NCI-H524 treated with DMSO at 0.1 percent for 48 hours (cell line): ENCODE results near the gene HTRA2.

ENCODE experiments used
- DNase-seq: peaks from one replicate; lab custom pipeline; 2025; lab: John Stamatoyannopoulos, UW

HTRA2 gene

GRCh38 chr2:74515981-74516633 lies 13.6 kb upstream of the HTRA2 start:
- DNase-seq = no peak

GRCh38 chr2:74516650-74517049 lies 13.1 kb upstream of the HTRA2 start:
- DNase-seq = no peak

DNA sequence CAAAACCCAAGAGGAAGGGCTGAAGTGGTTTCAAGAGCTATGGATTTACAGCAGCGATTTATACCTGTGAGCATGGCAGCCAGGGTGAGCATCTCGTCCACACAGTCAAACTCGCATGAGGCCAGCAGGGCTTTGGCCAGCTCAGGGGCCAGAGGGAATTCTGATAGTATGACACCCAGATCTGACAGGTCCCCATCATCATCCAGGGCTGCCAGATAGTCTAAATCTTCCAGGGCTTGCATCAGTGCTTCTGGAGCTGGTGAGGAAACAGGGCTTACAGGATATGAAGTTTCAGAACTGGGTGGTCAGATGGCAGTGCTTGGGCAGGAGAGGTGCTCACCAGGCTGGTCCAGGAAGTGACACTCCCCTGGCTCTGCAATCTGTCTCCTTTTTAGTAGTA lies 7.2 kb upstream of the HTRA2 start:
- no peak for DNase-seq

DNA sequence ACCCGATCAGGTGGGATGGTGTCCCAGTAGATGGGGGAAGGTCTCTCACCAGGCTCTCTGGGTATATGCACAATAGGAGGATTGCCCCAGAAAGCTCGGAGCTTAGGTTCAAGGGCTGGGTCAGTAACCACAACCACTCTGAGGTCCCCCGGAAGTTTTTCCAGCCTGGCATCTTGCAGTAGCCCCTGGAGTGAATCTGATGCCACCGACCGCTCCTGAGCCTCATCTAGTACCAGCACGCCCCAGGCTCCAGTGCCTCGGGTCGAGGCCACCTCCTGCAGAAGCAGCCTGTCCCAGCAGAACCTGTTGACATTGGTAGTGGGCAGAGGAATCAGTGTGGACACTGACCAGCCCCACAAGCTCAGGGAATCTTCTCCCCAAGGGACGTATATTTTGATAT lies 5.7 kb upstream of the HTRA2 start:
- no peak for DNase-seq

- DNase-seq = no peak
Measured at GRCh38 chr2:74524955-74525716, 4.6 kb upstream of the HTRA2 start.

DNA sequence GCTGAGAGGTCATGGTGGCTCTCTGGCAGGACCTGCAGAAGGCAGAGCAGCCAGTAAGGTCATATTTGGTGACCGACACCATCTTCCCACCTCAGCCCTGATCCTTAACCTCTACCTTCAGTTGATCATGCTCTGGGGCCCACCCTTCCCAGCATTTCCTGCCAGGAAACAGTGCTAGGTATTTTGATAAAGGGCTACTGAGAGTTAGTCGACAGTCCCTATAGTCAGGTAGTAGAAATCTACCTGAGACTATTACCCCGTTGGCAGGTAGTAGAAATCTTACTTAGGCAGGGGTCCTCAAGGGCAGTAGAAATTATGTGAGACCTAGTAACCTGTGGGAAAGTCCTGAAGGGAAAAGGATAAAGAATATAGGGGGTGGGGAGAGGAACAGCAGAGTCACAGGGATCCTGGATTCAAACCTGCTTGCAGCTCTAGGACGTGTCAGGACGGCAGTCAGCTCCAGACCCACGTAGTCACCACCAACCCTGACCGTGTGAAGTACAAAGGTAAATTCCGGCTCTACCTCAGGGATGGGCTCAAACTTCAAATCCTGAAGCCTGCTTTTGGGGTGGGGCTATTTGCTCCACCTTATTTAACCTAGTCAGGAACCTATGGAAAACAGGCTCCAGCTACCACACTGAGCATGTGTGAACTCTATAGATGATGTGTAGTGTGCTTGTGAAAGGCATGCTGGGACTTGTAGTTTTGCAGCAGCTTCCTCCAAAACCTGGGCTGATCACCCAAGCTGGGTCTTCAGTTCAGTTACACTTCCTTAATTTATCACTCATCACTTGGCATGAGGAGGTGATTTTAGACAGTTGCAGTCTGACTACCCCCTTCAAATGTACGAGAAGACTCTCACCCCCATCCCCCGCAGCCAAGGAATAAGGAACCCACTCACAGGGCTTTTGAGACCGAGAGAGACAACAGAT lies 3.8 kb upstream of the HTRA2 start, which contains the start of gene DQX1:
Gene DQX1, minus strand, starts transcription at position 515 of the 932 bp plus-strand sequence. Its CDS starts 502 bp downstream, at position 13.
- no peak for DNase-seq

DNA sequence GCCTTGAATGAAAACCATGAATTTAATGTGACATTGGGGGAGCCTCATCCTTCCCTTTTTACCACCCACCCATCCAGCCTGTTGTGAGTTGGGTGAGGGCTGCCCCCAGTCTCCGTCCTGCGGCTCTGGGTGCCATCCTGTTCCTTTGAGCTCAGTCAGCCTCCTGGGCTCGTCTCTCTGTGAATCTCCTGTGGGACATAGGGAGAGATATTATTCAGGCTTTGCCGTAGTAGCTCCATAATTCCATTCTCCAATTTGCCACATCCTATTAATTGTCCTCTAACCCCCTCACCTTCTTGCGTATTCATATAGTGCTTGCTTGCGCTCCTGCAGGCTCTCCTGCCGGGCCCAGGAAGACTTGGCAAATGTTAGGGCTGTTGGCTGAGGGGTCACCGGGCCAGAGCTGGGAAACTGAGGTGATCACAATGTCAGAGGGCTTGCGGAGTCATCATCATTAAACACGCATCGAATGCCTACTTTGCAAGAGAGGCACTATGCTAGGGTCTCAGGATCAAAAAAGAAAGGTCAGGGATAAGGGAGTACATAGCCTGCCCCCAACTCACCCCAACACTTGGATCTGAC lies 3.0 kb upstream of the HTRA2 start:
- DNase-seq = no peak

DNA sequence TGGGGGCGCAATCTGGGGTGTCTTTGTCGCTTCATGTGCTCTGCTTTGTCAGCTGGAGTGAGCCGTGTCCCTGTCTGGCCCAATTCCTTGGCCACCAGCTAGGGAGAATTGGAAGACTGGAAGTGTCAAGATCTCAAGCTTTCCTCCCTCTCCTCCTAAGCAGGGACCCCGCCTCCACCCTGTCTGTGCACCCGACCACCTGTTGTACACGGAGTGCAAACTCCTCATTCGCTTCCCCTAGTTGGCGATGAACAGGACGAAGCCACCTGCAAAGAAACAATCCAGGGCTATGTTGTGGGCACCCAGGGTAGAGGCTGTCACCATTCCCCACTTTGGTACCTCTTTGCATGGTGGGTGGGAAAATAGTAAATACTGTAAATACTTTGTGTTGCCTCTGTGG lies 2.0 kb upstream of the HTRA2 start:
- DNase-seq = no peak

DNA sequence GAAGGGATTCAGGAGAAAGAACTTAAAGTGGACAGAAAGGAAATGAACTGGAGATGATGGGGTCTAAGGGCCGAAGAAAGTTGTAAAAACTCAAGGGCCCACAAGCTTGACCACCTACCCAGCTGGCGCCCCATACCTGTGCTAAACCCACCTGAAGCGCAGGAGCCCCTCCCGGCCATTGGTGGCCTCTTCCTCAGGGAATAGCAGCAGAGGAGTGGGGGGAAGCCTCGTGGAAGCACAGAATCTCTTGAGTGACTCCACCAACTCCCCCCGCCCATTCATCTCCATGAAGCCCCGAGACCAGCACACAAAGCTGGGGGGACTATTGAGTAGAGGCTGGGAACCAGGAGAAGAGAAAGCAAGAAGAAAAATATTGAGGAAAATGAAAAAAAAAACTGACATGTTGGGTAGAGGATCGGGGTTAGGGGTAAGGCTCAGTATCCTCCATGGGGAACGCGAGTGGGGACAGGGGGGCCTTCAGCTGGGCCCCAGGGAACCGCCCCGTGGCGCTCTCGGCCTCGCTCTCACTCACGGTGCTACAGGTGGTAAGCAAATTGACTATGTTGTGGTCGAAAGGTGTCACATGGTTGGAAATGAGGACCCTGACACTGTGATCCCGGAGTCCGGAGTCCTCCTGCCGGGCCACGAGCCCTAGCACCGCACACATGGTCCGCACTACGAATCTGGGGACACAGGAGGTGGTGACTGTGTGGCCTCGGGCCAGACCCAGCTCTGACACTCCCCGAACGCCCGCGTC lies 955 bp upstream of the HTRA2 start:
- DNase-seq = no peak

DNA sequence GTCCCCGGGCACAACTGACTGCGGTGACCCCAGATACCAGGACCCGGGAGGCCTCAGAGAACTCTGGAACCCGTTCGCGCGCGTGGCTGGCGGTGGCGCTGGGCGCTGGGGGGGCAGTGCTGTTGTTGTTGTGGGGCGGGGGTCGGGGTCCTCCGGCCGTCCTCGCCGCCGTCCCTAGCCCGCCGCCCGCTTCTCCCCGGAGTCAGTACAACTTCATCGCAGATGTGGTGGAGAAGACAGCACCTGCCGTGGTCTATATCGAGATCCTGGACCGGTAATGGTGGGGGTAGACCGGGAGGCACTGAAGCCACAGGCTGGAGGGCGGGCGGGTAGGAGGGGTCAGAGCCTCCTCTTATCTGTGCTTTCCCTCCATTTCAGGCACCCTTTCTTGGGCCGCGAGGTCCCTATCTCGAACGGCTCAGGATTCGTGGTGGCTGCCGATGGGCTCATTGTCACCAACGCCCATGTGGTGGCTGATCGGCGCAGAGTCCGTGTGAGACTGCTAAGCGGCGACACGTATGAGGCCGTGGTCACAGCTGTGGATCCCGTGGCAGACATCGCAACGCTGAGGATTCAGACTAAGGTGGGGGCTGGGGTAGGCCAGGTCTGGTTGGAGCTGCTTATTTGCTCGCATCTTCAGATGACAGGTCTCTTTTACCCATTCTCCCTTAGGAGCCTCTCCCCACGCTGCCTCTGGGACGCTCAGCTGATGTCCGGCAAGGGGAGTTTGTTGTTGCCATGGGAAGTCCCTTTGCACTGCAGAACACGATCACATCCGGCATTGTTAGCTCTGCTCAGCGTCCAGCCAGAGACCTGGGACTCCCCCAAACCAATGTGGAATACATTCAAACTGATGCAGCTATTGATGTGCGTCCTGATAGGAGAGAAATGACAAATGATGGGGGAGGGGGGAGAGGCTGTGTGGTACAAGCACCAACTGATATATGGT lies 780 bp downstream of the HTRA2 start:
- DNase-seq = no peak

DNA sequence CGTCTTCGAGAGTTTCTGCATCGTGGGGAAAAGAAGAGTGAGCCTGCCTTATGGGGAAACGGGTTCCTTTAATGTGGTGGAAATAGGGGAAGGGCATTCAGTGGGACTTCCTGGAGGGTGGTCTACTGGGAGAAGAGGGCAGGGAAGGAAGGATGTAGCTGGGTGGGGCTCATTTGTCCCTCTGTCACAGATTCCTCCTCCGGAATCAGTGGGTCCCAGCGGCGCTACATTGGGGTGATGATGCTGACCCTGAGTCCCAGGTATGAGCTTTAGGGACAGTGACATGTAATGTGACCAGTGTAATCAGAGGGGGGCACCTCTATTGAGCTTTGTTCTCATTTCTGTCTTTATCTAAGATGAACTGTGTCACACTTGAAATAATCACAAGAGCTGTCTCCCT lies 1.9 kb downstream of the HTRA2 start:
- DNase-seq = no peak

- DNase-seq = no peak
Measured at GRCh38 chr2:74532222-74532621, 2.5 kb downstream of the HTRA2 start.

GRCh38 chr2:74533464-74533863 lies 3.7 kb downstream of the HTRA2 start:
- DNase-seq = no peak

GRCh38 chr2:74534411-74534810 lies 4.7 kb downstream of the HTRA2 start:
- DNase-seq = no peak

GRCh38 chr2:74535440-74535965 lies 5.8 kb downstream of the HTRA2 start:
- DNase-seq = no peak

DNA sequence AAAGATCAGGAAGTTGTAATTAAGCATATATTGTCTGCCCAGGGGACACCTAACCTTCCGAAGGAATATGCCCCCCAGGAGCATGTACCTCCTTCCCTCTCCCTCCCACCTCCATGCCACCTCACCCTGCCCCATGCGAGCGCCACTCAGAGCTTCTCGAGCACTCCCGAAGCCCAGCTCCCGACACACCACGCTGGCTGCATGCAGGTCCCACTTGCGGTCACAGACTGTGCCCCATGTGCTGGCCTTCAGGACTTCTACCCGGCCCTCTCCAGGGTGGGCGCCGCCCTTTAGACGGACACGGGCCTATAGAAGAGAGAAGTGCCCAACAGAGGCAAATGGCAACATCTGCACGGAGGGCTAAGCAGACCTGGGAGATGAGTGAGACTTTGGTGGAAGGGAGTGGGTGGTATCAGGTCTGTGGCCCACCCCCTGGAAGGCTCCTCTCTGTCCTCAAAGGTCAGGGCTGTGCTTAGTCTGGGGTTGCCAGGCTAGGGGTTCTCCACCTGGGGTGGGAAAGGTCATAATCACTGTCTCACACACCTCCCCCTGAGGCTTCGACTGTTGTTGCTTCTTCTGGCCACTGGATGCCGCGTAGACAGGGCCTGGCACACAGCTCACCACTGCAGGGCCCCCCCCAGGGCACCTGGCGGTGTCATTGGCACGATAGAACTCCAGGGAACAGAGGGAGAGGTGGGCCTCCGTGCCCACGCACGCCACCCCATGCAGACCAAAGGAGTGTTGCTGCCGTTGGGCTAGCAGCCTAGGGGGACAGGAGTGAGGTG lies 6.6 kb downstream of the HTRA2 start:
- DNase-seq = no peak

DNA sequence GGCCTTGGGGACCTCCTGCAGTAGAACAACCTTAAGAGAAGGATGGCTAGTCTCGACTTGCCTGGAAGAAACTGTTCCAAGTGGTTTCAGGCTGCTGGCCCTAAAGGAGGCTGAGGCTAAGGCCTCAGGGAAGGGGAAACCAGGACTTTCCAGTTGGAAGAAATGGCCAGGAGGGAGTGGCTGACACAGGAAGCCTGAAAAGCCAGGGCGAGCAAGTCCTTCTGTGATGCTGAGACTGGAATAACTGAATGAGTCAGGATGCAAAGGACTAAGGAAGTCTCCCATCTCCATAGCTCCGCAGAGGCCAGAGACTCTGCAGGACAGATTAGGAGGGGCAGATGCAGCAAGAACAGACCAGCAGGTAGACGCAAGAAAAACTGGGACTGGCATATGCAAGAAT lies 7.4 kb downstream of the HTRA2 start:
- no peak for DNase-seq

- DNase-seq = no peak
Measured at GRCh38 chr2:74538881-74539339, 9.2 kb downstream of the HTRA2 start.

DNA sequence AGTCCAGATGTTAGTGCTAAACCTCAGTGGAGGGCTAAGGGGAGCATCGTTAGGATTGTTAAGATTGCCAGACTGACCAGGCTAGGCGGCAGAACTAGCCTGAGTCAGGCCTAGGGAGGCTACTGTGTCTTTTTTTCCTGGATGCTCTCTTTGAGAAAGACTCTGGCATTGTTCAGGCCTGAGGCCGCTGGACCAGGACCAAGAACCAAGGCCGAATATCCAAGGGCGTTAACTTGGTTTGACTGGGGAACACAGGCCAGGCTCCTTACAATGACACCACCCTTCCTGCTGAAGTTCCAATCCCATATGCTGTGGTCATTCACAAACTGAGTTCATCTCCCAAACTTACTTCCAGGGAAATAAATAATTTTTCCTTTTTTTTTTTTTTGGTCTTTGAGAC lies 10.6 kb downstream of the HTRA2 start:
- DNase-seq = no peak
